ENCODE results near the gene LUZP1. TPM values are rescaled to one million over a fixed set of nuclear protein-coding genes. Genes with fewer than 3 reads are reported as not detected.

The LUZP1 gene
- total RNA-seq, 1 experiment from 2014 or later, result 22.4 TPM

- RAD21 ChIA-PET (ENCODE audit: low non-redundant PET in 1 of 2, low total read pairs in 2 of 2, uncharacterized antibody in 2 of 2, unreplicated experiment in 2 of 2), result no interaction called here
- ATAC-seq, result no peak
- H3K9me3 ChIP-seq (ENCODE audit: control insufficient read depth in 1 of 2, insufficient read depth in 1 of 2, low read depth in 1 of 2, low read length in 2 of 2), result no peaks in the 10 kb centered on the region
- no peak overlapping the region for H3K27ac ChIP-seq (ENCODE audit: low read depth, low read length)
- no peak overlapping the region for H3K4me3 ChIP-seq (replicated peaks in 1 of 2; ENCODE audit: low read depth in 1 of 2, low read length in 2 of 2)
- no peak overlapping the region for H3K4me2 ChIP-seq (ENCODE audit: low read length)
- TF ChIP-seq EGR1 (IDR thresholded peaks at IDR 0.05; ENCODE audit: low read depth), result no peak
- no peak for TF ChIP-seq SIN3A (IDR thresholded peaks at IDR 0.05; ENCODE audit: low read depth)
- TF ChIP-seq ZNF274 (IDR thresholded peaks at IDR 0.05; ENCODE audit: low read depth, low read length), result no peak
- TF ChIP-seq POLR2A (IDR thresholded peaks at IDR 0.05; ENCODE audit: borderline replicate concordance, extremely low read depth, insufficient read depth, insufficient read length), result no peak
- no peak for TF ChIP-seq CEBPB (IDR thresholded peaks at IDR 0.05; ENCODE audit: low read depth)
- TF ChIP-seq CTCF (IDR thresholded peaks at IDR 0.05 in 2 of 3, conservative IDR thresholded peaks at IDR 0.05 in 1 of 3; ENCODE audit: borderline replicate concordance in 1 of 3, insufficient read depth in 1 of 3, low read depth in 2 of 3, low read length in 2 of 3), result no peak
- TF ChIP-seq EZH2phosphoT487 (IDR thresholded peaks at IDR 0.05; ENCODE audit: borderline replicate concordance), result no peak
- no peak for TF ChIP-seq MAX (IDR thresholded peaks at IDR 0.05)
- no peak for TF ChIP-seq ATF3 (IDR thresholded peaks at IDR 0.05)
- TF ChIP-seq ZFX (IDR thresholded peaks at IDR 0.05), result no peak
- no peak for TF ChIP-seq CBX3 (IDR thresholded peaks at IDR 0.05; ENCODE audit: low read depth)
- TF ChIP-seq YY1 (IDR thresholded peaks at IDR 0.05; ENCODE audit: extremely low read depth, insufficient replicate concordance, low read depth, low read length), result no peak
- CTCF ChIA-PET, result interaction anchor here (0.8 kb wide), 1 partner anchor 10 kb away, joined by 3 read pairs; no protein-coding TSS in a partner anchor
- DNase-seq (ENCODE audit: low read depth, low spot score), result no peak
- intact Hi-C loops (cut with micrococcal nuclease), result no loop called here
- no peaks in the 10 kb centered on the region for H3K4me1 ChIP-seq (ENCODE audit: control insufficient read depth in 1 of 2, insufficient read depth in 2 of 2, low read length in 2 of 2)
- BruUV-seq (replicated peaks), result no TSS peak
- H3K9me2 ChIP-seq (ENCODE audit: insufficient read depth), result no peaks in the 10 kb centered on the region
- POLR2A ChIA-PET, result interaction anchor here (1.5 to 1.6 kb wide), 2 partner anchors 11 to 18 kb away, joined by 3 to 4 read pairs; partner anchors contain the start of gene KDM1A
- H3K9ac ChIP-seq (ENCODE audit: low read length), result no peak overlapping the region
- H4K20me1 ChIP-seq (ENCODE audit: insufficient read depth), result peaks cover 20% of the 10 kb centered on the region; the same call in 1 of the 2 replicates
- no peaks in the 10 kb centered on the region for H3K27me3 ChIP-seq (ENCODE audit: insufficient read depth, low read length)
- no peaks in the 10 kb centered on the region for H3K36me3 ChIP-seq (ENCODE audit: control insufficient read depth in 1 of 2, insufficient read depth in 2 of 2, low read length in 2 of 2)
- peaks cover 99% of the 10 kb centered on the region for H3K79me2 ChIP-seq (ENCODE audit: insufficient read depth, low read length)
- H2AFZ ChIP-seq (ENCODE audit: low read depth, low read length, poor library complexity, severe bottlenecking), result no peak overlapping the region
Observed at GRCh38 chr1:23037081-23037740, 131.4 kb downstream of the LUZP1 start.
